Measurements from ENCODE around the gene SLC27A3.
"Not testable (repeated sequence)": the region's sequence is repeated elsewhere in the genome, so short reads cannot be mapped to it uniquely, and the experiment has no call there.

Gene SLC27A3

DNA sequence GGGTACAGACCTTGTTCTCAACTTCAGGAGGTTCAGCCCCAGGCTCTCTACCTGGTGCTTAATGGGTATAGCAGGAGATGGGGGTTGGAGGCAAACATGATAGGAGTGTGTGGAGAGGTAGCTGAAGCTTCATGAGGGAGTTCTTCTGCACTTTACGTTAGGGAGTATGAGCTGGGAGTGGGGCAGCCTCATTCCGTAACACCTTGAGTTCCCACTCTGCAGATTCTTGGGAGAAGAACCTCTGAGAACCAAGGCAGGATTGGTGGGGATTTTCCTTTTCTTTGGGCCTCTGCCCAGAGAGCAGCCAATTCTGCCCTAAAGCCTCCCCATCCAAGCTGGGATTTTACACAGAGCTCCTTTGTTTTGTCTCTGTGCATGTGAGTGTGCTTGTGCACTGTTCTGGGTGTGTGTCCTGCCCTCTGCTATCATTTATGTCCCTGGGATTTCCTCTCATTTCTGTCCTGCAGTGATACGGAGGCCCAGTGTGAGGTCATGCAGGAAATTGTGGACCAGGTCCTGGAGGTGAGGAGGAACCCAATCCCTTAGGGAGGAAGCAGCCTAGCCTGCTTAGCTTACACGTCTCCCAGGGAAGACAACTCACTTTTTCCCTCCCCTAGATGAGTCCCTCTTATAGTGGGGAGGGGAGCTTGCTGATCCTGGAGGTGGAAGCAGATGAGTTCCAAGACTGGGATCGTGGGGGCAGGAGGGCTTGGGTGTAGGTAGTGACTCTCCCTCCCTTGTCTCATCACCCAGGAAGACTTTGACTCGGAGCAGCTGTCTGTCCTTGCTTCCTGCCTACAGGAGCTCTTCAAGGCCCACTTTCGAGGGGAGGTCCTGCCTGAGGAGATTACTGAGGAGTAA is 11.6 kb upstream of the SLC27A3 start:
- no peak for DNase-seq

DNA sequence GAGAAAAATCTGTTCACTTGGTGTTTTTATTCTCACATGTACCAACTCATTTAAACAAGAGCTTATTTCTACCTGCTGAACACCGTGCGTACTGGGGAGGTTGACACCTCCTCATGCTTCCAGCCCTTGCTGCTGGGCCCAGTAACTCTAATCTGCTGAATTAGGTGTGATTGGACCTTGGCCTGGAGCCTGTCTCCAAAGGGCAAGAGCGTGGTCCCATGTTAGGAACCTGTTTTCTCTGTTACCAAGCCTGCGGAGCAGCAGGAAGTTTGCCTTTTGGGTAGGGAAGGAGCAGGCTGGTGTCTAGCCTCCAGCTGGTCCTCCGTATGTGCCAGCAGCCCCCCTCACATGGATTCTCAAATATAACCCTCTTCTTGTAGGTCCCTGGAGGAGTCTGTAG is 10.9 kb upstream of the SLC27A3 start:
- DNase-seq: no peak

DNA sequence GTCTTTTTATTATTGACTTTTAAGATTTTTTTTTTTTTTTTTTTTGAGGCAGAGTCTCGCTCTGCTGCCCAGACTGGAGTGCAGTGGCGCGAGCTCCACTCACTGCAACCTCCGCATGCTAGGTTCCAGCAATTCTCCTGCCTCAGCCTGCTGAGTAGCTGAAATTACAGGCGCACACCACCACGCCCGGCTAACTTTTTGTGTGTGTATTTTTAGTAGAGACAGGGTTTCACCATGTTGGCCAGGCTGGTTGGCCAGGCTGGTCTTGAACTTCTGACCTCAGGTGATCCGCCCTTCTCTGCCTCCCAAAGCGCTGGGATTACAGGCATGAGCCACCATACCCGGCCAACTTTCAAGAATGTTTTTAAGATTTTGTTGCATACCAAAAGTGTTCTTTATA is 8.5 kb upstream of the SLC27A3 start:
- not testable (repeated sequence) for DNase-seq

DNA sequence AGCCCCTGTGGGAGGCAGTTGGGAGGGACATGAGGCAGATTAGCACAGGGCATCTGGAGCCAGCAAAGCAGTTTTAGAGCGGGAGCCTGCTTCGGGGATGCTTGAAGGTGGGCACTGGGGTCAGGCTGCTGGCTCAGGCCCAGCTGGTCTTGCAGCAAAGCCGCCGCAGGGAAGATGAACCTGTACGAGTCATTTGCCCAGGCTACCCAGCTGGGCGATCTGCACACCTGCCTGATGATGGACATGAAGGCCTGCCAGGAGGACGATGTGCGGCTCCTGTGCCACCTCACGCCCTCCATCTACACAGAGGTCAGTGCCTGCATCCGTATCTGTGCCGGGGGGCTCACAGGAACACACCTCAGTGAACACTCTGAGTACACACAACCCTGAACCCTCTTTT is 7.7 kb upstream of the SLC27A3 start:
- DNase-seq: no peak

DNA sequence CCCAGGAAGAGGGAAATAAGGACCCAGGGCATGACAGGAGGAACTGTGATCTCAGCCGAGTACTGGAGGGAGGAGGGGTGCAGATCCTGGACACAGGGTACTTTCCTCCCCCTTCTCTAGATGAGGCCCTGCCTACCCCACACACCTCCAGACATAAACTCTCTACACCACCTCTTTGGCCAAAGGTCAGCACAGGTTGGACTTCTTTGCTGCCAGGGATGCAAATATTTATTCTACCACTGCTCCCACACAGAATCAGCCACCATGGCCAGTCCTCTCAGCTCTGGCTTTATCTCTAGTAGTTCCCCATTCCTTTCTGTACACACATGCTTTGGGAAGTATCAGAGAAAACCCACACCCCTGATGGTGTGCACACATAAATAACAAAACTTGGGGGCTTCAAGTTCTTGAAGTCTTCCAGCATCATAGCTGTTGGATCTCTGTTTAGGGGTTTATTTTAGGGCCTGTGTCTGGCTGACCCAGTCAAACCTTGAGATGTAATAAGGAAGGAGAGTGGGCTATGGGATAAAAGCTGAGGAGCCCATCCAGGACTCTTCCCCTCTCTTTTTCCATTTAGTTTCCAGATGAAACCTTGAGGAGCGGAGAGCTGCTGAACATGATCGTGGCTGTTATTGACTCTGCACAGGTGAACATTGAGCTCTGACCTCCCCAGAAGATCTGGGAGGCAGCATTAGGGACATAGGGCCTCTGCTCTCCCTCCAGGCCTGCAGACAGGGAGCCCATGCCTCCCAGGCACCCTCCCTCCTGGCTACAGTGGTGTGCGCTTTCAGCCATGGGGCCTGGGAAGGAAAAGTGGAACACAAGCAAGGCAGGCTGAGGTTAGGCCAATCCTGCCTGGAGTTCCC is 6.7 kb upstream of the SLC27A3 start:
- no peak for DNase-seq

DNA sequence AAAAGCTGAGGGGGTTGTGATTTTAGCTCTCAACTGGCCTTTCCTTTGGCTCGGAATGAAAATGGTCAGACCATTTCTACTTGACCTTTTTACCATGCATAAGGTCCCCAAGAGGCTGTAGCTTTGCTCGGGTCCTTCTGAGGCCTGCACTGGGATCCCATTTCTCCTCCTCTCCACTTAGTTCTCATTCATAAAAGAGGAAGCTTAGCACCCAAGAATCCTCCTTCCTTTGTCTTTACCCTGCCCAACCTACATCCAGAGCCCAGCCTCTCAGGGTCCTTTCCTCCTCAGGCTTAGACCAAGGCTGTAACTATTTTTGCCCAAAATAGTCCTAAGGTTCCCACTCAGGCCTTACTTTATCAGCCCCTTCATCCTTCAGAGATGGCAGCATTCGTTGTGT is 6.0 kb upstream of the SLC27A3 start:
- no peak for DNase-seq

DNA sequence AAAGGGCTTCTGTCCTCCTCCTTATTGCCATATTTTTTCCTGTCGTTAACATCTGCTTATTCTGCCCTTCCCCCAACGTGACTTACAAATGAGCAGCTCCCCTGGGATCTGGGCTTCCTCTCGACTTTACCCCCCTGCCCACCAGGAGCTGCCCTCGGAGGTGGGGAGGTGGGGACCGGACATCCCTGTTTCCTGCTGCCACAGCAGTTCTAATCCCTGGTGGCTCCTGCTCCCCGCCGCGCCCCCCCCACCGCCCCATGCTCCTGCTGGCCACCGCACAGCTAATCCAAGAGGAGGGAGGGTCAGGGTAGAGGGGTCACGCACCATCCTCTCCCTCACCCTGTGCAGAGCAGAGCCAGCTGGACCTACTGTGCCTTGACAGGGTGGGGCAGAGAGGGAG is 4.4 kb upstream of the SLC27A3 start:
- no peak for DNase-seq

DNA sequence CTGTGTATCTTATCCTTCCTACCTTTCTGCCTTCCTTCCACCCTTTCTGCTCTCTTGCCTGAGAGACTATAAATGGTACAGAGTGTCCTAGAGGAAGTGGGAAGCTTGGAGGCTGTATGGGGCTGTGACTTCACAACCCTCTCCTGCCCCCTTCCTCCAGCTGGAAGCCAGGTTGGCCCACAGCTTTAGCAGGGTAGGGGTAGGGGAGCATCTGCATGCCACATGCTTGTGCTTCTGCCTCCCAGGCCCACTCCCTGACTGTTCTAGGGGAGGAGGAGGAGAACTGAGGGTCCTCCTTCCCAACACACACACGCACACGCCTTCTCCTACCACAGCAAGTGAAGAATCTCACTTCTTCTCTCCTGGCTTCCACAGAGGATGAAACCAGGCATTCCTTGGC is 3.9 kb upstream of the SLC27A3 start:
- DNase-seq: no peak

DNA sequence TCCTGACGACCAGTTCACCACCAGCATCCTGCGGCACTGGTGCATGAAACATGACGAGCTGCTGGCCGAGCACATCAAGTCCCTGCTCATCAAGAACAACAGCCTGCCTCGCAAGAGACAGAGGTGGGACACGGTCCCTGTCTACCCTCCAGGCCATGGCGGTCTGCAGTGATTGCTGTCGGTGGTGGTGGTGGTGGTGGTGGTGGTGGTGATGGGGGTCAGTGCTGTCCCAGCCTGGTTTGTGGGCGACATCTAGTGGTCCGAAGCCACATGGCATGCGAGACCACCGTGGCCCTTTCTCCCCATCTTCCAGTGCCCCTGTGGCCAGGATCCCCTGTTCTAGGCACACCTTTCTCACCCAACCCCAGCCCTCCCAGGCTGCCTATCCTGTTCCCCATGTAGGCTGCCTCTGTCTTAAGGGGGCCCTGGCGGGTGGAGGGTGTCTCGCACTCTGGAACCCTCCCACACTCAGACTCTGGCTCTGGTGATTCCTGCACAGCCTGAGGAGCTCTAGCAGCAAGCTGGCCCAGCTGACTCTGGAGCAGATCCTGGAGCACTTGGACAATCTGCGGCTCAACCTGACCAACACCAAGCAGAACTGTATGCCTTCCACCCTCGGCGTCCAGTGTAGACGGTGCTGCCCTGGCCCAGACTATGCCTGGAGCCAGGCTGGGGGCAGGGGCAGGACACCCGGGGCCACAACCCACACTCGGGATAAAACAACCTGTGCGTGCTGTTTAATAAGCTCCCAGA is 3.2 kb upstream of the SLC27A3 start:
- no peak for DNase-seq

DNA sequence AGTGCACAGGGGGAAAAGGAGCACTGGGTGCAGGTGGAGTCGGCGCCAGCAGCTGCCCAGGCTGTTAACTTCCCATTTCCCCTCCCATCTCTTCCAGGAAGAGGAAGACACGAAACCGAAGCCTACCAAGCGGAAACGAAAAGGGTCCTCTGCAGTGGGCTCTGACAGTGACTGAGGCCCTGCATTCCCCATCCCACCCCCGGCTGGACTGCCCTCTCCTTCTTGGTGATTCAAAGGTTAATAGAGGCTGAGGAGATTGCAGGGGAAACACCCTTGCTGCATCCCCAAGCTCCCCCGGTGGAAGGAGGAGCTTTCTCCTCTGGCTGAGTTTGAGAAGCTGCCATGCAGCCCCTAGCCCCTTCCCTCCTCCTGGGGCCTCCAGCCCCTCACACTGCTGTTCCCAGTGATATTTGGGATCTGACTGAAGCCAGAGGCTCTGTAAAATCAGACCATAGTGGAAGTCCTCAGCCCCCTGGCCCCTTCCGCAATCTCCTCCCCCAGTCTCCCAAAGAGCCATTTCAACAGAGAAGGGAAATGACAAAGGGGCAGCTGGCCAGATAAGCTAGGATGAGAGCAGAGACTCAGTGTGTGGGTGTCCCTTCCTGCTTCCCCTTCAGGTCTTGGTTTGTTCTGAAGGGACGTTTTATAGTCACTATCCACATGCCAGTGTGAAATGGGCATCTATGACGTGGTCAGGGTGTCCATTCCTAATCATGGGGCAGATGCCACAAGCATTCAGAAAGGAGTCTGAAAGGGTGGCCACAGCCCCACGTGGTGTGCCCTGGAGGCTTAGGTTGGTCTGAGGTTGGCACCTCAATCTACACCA is 1.9 kb upstream of the SLC27A3 start:
- no peak for DNase-seq

DNA sequence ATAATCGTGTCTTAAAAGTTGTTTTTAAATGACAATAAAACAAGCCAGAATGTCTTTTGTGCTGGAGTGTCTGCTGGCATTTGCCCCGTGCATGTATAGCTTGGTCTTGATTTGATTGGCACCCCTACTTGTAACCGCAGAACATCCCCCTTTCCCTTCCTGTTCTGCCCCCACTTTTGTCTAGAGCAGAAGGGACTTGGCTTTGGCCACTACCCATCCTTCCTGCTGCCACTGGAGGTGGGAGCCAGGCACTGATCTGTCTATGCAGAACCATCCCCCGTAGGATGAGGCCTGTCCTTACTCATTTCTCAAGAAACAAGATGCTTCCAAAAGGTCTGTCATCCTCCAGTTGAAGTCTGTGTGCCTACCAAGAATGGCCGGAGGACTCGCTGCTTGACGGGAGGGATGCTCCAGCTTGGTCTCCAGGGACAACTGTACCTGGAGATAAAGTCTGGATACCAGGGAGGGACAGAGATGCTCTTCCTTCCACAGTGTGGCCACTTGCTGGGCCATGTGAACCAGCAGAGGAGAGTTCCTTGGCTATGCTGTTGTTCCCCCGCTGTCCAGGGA is 1.1 kb upstream of the SLC27A3 start:
- no peak for DNase-seq

DNA sequence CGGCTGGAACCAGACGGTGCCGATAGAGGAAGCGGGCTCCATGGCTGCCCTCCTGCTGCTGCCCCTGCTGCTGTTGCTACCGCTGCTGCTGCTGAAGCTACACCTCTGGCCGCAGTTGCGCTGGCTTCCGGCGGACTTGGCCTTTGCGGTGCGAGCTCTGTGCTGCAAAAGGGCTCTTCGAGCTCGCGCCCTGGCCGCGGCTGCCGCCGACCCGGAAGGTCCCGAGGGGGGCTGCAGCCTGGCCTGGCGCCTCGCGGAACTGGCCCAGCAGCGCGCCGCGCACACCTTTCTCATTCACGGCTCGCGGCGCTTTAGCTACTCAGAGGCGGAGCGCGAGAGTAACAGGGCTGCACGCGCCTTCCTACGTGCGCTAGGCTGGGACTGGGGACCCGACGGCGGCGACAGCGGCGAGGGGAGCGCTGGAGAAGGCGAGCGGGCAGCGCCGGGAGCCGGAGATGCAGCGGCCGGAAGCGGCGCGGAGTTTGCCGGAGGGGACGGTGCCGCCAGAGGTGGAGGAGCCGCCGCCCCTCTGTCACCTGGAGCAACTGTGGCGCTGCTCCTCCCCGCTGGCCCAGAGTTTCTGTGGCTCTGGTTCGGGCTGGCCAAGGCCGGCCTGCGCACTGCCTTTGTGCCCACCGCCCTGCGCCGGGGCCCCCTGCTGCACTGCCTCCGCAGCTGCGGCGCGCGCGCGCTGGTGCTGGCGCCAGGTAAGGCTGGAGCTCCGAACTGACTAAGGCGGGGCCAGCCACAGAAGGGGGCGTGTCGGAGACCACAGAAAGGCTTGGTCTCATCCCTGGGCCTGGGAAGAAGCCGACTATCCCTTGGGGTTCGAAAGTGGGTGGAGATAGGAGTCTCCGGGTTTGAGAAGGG is 486 bp downstream of the SLC27A3 start:
- DNase-seq: peak; percentile 73

DNA sequence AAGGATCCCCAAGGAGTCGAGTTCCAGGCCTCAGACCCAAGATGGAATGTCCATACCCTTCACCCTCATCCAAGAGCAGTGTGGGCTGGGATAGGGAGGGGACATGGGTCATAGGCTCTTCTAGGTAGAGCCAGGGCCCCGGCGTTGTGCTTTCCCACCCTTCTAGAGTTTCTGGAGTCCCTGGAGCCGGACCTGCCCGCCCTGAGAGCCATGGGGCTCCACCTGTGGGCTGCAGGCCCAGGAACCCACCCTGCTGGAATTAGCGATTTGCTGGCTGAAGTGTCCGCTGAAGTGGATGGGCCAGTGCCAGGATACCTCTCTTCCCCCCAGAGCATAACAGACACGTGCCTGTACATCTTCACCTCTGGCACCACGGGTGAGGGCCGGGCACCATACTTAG is 1.1 kb downstream of the SLC27A3 start:
- DNase-seq: no peak

DNA sequence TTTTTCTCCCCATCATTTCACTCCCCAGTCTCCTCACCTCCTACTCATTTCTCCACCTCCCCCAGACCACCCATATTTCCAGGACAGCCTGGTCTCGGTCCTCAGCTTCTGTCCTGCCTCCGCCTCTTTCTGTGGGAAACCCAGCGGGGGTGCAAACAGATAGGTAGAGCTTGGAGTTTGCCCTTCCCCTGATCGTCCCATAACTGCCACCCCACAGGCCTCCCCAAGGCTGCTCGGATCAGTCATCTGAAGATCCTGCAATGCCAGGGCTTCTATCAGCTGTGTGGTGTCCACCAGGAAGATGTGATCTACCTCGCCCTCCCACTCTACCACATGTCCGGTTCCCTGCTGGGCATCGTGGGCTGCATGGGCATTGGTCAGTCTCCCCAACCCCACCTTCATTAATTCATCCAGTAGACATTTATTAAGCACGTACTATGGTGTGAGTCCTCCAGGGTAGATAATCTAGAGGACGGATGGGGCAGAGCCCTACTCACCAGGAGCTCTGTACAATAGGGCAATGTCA is 1.7 kb downstream of the SLC27A3 start:
- DNase-seq: no peak

DNA sequence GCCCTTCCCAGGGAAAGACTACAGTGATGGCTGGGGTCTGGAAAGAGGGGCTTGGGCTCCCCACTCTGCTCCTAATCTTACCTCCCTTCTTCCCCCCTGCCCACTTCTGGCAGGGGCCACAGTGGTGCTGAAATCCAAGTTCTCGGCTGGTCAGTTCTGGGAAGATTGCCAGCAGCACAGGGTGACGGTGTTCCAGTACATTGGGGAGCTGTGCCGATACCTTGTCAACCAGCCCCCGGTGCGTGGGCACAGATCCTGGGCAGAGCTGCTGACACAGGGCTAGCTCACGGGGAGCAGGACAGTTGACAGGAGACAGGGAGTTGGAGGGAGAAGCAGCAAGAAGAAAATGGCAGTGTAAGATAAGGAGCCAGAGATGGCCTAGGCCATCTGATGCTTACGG is 2.4 kb downstream of the SLC27A3 start:
- no peak for DNase-seq

DNA sequence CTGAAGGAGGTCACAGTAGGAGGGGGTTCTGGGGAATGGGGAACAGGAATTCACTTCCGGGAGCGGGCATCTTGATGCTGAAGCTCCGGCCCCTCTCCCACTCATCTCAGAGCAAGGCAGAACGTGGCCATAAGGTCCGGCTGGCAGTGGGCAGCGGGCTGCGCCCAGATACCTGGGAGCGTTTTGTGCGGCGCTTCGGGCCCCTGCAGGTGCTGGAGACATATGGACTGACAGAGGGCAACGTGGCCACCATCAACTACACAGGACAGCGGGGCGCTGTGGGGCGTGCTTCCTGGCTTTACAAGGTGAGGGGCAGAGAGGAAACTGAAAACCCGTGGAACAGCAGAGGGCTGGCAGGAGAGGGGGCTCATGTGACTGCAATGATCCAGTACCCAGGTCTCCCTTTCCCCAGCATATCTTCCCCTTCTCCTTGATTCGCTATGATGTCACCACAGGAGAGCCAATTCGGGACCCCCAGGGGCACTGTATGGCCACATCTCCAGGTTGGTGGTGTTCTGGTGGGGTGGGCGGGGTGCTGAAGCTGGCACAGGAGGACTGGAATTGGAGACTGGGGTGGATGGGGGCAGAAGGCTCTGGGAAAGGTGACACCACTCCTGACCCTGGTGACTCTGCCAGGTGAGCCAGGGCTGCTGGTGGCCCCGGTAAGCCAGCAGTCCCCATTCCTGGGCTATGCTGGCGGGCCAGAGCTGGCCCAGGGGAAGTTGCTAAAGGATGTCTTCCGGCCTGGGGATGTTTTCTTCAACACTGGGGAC is 3.0 kb downstream of the SLC27A3 start:
- no peak for DNase-seq

DNA sequence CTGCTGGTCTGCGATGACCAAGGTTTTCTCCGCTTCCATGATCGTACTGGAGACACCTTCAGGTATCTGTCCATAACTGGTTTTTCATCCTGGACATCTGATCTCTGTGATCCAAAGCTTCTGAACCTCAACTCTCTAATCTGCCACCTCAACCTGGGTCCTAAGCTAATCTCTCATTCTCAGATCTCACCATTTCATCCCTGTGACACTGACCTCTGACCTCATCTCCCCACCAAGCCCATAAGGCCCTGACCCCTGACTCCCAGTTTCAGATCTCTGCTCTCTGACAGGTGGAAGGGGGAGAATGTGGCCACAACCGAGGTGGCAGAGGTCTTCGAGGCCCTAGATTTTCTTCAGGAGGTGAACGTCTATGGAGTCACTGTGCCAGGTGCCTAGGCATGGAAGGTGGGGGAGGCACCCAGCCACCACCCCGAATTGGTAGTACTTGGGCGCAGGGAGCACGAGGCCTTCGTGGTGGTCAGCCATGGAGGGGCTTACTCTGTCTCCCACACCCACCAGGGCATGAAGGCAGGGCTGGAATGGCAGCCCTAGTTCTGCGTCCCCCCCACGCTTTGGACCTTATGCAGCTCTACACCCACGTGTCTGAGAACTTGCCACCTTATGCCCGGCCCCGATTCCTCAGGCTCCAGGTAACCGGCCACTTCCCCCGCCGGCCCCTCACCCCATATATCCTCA is 3.8 kb downstream of the SLC27A3 start:
- no peak for DNase-seq

DNA sequence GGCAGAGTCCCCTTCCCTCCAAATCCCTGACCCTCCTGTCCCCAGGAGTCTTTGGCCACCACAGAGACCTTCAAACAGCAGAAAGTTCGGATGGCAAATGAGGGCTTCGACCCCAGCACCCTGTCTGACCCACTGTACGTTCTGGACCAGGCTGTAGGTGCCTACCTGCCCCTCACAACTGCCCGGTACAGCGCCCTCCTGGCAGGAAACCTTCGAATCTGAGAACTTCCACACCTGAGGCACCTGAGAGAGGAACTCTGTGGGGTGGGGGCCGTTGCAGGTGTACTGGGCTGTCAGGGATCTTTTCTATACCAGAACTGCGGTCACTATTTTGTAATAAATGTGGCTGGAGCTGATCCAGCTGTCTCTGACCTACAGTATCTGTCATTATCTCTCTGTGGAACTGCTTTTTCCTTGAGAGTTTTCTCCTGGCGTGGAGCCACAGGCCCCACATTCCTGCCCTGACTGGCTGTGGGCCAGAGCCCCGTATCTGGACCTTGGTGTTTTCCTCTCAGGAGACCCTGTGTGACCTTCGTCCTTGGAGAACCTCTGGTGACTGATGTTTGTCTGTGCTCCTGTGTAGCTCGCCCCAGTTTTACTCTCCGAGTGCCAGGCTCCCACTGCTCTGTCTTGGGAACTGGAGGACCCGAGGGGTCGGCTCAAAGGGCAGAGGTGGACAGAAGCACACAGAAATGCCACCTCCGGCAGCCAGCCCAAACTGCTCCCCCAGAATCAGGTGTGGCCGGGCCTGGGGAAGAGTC is 4.8 kb downstream of the SLC27A3 start:
- no peak for DNase-seq

DNA sequence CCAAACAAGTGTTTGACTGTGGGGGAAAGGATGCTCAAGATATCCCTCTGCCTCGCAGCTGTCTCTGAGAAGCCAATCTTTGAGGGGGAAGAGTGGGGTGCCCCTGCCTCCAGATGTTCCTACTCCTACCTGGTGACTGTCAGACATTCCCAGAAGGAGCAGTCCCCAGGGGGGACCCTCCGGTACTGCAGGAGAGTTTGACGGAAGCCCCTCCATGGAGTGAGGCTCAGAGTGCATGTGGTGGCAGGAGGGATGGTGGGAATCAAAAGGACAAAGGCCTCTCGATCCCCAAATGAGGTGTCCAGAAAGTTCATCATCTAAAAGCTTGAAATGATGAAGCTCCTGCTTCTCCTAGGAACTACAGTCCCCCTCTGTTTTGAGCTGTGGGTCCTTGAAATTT is 5.3 kb downstream of the SLC27A3 start:
- no peak for DNase-seq

Measured in NCI-H774 (cell line).